K562 (cell line): Measurements from ENCODE around the gene SLC25A15. TPM values are rescaled to one million over a fixed set of nuclear protein-coding genes. Genes with fewer than 3 reads are reported as not detected.

ENCODE experiments used
- CC2D1A ChIP-seq: fragments of 450-650 bp; IDR thresholded peaks from 2 replicates; pipeline ENCODE4 v1.6.1; 2017; ENCODE audit warnings: mild to moderate bottlenecking
- LEF1 ChIP-seq: fragments of 450-650 bp; IDR thresholded peaks from 2 replicates; pipeline ENCODE4 v1.6.1; 2016; ENCODE audit warnings: mild to moderate bottlenecking
- POLR2G ChIP-seq: fragments of 200-400 bp; formaldehyde crosslinking; IDR thresholded peaks from 2 replicates; pipeline ENCODE4 v1.6.1; 2017; ENCODE audit warnings: low read depth, mild to moderate bottlenecking, antibody characterized with exemption, low read length, moderate library complexity
- TEAD4 ChIP-seq, 2 experiments: sonication (generic) in 1 of 2; formaldehyde crosslinking in 1 of 2; IDR thresholded peaks; 2 replicates each; pipeline versions ENCODE4 v1.6.1 to v1.8.0; 2012 to 2022; ENCODE audit warnings: borderline replicate concordance in 1 of 2, inconsistent platforms in 1 of 2, low read length in 1 of 2, mild to moderate bottlenecking in 1 of 2, missing genetic modification reagents in 1 of 2
- ZC3H8 ChIP-seq: fragments of 450-650 bp; IDR thresholded peaks from 2 replicates; pipeline ENCODE4 v1.6.1; 2017
- ZNF436 ChIP-seq: fragments of 250-450, 450-650 bp; sonication (Bioruptor Pico); formaldehyde crosslinking; IDR thresholded peaks from 2 replicates; pipeline ENCODE4 v1.7.0; 2020; ENCODE audit warnings: mild to moderate bottlenecking
- polyA plus RNA-seq, 8 experiments: library from polyadenylated mRNA; depleted of rRNA in 4 of 8; stranded (reverse) in 5 of 8; unstranded in 3 of 8; fragments of >200 nt; fragmentation: Nextera tagmentation in 2 of 8; fragmentation: Illumina TruSeq in 1 of 8; extraction: Ambion mirVana in 2 of 8; extraction: Trizol in 1 of 8; gene quantifications; 2 replicates each; pipeline versions ENCODE4 v1.2.1 to v1.2.3, GENCODE V29; 2011 to 2014; ENCODE audit warnings: inconsistent platforms in 1 of 8, missing spikeins in 1 of 8
- total RNA-seq, 7 experiments: library from RNA; depleted of rRNA in 6 of 7; stranded (reverse); fragments of >200 nt in 6 of 7; fragmentation: Illumina TruSeq in 2 of 7; extraction: Trizol in 2 of 7; gene quantifications; 2 replicates each; pipeline versions ENCODE4 v1.2.1 to v1.2.3, GENCODE V29; 2011 to 2021; ENCODE audit warnings: low replicate concordance in 1 of 7
- TF ChIP-seq, protein P1 (sequence below): fragments of 200-600 bp; sonication (generic); IDR thresholded peaks from one replicate; pipeline ENCODE4 v1.6.1; 2012; ENCODE audit warnings: mild to moderate bottlenecking, low read depth, low read length, inconsistent platforms
- TF ChIP-seq, protein P2 (sequence below): fragments of 250-450 bp; sonication (Bioruptor Pico); IDR thresholded peaks from 2 replicates; pipeline ENCODE4 v1.5.0; 2021; ENCODE audit warnings: mild to moderate bottlenecking, borderline replicate concordance
- TF ChIP-seq, protein P3 (sequence below): fragments of 450-650 bp; formaldehyde crosslinking; IDR thresholded peaks from 2 replicates; pipeline ENCODE4 v1.4.0; 2022; ENCODE audit warnings: mild to moderate bottlenecking, moderate library complexity

Gene SLC25A15
- total and polyA plus RNA-seq, 9 of the 15 experiments (the other 6 are each of a cell fraction or from before 2014, with no cell fraction given) = 3.5 to 30.5 (median 20.3) TPM

DNA sequence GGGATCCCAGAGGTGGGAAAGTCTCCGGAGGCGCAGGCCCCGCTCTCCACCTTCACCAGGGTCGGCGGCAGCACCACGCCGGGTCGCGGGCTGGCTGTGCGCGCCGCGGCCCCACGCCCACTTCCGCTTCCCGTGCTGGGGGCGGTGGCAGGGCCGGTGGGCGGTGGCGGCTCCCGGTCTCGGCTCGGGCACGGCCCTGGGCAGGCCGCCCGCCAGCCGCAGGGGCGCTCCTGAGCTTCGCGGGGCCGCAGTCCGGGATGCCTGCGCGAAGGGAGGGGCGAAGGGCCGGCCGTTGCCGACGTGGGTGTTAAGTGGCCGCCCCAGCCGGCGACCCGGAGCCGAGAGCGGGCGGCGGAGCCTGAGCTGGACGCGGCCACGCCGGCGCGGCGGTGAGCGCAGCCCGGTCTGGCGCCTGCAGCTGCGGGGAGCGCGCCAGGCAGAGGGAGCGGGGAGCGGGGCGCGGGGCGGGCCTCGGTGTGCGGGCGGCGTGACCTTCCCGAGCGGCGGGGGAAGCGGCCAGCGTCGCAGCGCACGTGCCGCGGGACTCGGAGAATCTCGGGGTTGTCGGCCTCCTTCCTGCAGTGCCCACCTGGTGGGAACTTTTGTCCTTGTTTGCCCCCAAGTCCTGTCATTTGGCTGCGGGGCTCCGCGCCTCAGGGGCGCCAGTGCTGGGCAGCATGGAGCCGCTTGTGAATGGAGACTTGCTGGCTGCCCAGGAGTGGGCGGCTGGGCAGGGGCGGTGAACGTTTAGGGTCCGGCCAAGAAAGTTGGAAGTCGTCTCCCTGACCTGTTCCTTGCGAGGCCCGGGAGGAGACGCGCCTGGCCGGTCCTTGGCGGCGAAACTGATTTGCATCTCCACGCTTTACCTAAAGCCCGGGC is at the start of gene SLC25A15 (continued):
- TF ChIP-seq, protein P1, sequence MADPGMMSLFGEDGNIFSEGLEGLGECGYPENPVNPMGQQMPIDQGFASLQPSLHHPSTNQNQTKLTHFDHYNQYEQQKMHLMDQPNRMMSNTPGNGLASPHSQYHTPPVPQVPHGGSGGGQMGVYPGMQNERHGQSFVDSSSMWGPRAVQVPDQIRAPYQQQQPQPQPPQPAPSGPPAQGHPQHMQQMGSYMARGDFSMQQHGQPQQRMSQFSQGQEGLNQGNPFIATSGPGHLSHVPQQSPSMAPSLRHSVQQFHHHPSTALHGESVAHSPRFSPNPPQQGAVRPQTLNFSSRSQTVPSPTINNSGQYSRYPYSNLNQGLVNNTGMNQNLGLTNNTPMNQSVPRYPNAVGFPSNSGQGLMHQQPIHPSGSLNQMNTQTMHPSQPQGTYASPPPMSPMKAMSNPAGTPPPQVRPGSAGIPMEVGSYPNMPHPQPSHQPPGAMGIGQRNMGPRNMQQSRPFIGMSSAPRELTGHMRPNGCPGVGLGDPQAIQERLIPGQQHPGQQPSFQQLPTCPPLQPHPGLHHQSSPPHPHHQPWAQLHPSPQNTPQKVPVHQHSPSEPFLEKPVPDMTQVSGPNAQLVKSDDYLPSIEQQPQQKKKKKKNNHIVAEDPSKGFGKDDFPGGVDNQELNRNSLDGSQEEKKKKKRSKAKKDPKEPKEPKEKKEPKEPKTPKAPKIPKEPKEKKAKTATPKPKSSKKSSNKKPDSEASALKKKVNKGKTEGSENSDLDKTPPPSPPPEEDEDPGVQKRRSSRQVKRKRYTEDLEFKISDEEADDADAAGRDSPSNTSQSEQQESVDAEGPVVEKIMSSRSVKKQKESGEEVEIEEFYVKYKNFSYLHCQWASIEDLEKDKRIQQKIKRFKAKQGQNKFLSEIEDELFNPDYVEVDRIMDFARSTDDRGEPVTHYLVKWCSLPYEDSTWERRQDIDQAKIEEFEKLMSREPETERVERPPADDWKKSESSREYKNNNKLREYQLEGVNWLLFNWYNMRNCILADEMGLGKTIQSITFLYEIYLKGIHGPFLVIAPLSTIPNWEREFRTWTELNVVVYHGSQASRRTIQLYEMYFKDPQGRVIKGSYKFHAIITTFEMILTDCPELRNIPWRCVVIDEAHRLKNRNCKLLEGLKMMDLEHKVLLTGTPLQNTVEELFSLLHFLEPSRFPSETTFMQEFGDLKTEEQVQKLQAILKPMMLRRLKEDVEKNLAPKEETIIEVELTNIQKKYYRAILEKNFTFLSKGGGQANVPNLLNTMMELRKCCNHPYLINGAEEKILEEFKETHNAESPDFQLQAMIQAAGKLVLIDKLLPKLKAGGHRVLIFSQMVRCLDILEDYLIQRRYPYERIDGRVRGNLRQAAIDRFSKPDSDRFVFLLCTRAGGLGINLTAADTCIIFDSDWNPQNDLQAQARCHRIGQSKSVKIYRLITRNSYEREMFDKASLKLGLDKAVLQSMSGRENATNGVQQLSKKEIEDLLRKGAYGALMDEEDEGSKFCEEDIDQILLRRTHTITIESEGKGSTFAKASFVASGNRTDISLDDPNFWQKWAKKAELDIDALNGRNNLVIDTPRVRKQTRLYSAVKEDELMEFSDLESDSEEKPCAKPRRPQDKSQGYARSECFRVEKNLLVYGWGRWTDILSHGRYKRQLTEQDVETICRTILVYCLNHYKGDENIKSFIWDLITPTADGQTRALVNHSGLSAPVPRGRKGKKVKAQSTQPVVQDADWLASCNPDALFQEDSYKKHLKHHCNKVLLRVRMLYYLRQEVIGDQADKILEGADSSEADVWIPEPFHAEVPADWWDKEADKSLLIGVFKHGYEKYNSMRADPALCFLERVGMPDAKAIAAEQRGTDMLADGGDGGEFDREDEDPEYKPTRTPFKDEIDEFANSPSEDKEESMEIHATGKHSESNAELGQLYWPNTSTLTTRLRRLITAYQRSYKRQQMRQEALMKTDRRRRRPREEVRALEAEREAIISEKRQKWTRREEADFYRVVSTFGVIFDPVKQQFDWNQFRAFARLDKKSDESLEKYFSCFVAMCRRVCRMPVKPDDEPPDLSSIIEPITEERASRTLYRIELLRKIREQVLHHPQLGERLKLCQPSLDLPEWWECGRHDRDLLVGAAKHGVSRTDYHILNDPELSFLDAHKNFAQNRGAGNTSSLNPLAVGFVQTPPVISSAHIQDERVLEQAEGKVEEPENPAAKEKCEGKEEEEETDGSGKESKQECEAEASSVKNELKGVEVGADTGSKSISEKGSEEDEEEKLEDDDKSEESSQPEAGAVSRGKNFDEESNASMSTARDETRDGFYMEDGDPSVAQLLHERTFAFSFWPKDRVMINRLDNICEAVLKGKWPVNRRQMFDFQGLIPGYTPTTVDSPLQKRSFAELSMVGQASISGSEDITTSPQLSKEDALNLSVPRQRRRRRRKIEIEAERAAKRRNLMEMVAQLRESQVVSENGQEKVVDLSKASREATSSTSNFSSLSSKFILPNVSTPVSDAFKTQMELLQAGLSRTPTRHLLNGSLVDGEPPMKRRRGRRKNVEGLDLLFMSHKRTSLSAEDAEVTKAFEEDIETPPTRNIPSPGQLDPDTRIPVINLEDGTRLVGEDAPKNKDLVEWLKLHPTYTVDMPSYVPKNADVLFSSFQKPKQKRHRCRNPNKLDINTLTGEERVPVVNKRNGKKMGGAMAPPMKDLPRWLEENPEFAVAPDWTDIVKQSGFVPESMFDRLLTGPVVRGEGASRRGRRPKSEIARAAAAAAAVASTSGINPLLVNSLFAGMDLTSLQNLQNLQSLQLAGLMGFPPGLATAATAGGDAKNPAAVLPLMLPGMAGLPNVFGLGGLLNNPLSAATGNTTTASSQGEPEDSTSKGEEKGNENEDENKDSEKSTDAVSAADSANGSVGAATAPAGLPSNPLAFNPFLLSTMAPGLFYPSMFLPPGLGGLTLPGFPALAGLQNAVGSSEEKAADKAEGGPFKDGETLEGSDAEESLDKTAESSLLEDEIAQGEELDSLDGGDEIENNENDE = no peak
- no peak for TF ChIP-seq ZC3H8
- no peak for TF ChIP-seq TEAD4 (IDR thresholded peaks at IDR 0.05; ENCODE audit: low read length)
- no peak for TF ChIP-seq TEAD4 (CRISPR knock-in tag; IDR thresholded peaks at IDR 0.05; ENCODE audit: borderline replicate concordance)
- no peak for TF ChIP-seq LEF1
- TF ChIP-seq ZNF436 (CRISPR knock-in tag) = no peak
- TF ChIP-seq, protein P2, sequence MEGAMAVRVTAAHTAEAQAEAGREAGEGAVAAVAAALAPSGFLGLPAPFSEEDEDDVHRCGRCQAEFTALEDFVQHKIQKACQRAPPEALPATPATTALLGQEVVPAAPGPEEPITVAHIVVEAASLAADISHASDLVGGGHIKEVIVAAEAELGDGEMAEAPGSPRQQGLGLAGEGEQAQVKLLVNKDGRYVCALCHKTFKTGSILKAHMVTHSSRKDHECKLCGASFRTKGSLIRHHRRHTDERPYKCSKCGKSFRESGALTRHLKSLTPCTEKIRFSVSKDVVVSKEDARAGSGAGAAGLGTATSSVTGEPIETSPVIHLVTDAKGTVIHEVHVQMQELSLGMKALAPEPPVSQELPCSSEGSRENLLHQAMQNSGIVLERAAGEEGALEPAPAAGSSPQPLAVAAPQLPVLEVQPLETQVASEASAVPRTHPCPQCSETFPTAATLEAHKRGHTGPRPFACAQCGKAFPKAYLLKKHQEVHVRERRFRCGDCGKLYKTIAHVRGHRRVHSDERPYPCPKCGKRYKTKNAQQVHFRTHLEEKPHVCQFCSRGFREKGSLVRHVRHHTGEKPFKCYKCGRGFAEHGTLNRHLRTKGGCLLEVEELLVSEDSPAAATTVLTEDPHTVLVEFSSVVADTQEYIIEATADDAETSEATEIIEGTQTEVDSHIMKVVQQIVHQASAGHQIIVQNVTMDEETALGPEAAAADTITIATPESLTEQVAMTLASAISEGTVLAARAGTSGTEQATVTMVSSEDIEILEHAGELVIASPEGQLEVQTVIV (CRISPR knock-in tag) = no peak
- peak; percentile 88 for TF ChIP-seq POLR2G
- TF ChIP-seq, protein P3, sequence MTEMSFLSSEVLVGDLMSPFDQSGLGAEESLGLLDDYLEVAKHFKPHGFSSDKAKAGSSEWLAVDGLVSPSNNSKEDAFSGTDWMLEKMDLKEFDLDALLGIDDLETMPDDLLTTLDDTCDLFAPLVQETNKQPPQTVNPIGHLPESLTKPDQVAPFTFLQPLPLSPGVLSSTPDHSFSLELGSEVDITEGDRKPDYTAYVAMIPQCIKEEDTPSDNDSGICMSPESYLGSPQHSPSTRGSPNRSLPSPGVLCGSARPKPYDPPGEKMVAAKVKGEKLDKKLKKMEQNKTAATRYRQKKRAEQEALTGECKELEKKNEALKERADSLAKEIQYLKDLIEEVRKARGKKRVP (CRISPR knock-in tag) = no peak
- no peak for TF ChIP-seq CC2D1A
